CD8-positive, alpha-beta memory T cell (primary cell): ENCODE results near the gene AUTS2. TPM values are rescaled to one million over a fixed set of nuclear protein-coding genes. Genes with fewer than 3 reads are reported as not detected.
A peak's percentile ranks its signal among the peaks of the same experiment; 100 is the strongest.

Experiments used
- CTCF ChIA-PET: fragments of 350-600 bp; sonication (Branson Sonifier 250); formaldehyde crosslinking; loops from one replicate; lab custom pipeline; 2021; ENCODE audit warnings: antibody characterized with exemption; lab: Charles Lee
- POLR2A ChIA-PET: fragments of 350-600 bp; sonication (Branson Sonifier 250); formaldehyde crosslinking; loops from one replicate; lab custom pipeline; 2021; ENCODE audit warnings: antibody characterized with exemption; lab: Charles Lee
- DNase-seq, 5 donors: peaks; one replicate each; pipeline versions ENCODE4 v3.0.0 to v3.0.0-alpha.2; 2020 to 2022; ENCODE audit warnings: mixed read lengths in 1 of 5
- H3K27ac ChIP-seq: one replicate; pipeline ENCODE4 v1.7.0; 2013; ENCODE audit warnings: low read depth, mild to moderate bottlenecking, low read length, moderate library complexity
- H3K27me3 ChIP-seq: 2 replicates; pipeline ENCODE4 v1.7.0; 2013; ENCODE audit warnings: low read length, mild to moderate bottlenecking; ENCODE audit not compliant: insufficient read depth, poor library complexity, severe bottlenecking
- H3K36me3 ChIP-seq: 2 replicates; pipeline ENCODE4 v1.7.0; 2013; ENCODE audit warnings: mild to moderate bottlenecking, low read length, moderate library complexity; ENCODE audit not compliant: insufficient read depth
- H3K4me1 ChIP-seq: 2 replicates; pipeline ENCODE4 v1.7.0; 2013; ENCODE audit warnings: mild to moderate bottlenecking, low read length, moderate library complexity; ENCODE audit not compliant: insufficient read depth
- H3K4me3 ChIP-seq: 2 replicates; pipeline ENCODE4 v1.7.0; 2013; ENCODE audit warnings: mild to moderate bottlenecking, low read length
- H3K9me3 ChIP-seq: 2 replicates; pipeline ENCODE4 v1.7.0; 2013; ENCODE audit warnings: mild to moderate bottlenecking, low read length
- H3K27ac Mint-ChIP-seq, 8 donors: one replicate each; pipeline ENCODE4 v1.8.0; 2020 to 2021; ENCODE audit warnings: mixed read lengths in 8 of 8, mild to moderate bottlenecking in 6 of 8, inconsistent platforms in 3 of 8, moderate library complexity in 3 of 8
- H3K27me3 Mint-ChIP-seq, 2 donors: one replicate each; pipeline ENCODE4 v1.8.0; 2020 to 2021; ENCODE audit warnings: mixed read lengths in 2 of 2, mild to moderate bottlenecking in 1 of 2, moderate library complexity in 1 of 2
- H3K36me3 Mint-ChIP-seq, 3 donors: one replicate each; pipeline ENCODE4 v1.8.0; 2020 to 2021; ENCODE audit warnings: mixed read lengths in 3 of 3, inconsistent platforms in 1 of 3, mild to moderate bottlenecking in 1 of 3
- H3K4me1 Mint-ChIP-seq, 3 donors: one replicate each; pipeline ENCODE4 v1.8.0; 2020 to 2021; ENCODE audit warnings: mixed read lengths in 3 of 3, inconsistent platforms in 1 of 3, mild to moderate bottlenecking in 1 of 3
- H3K4me3 Mint-ChIP-seq, 7 donors: one replicate each; pipeline ENCODE4 v1.8.0; 2020 to 2021; ENCODE audit warnings: mixed read lengths in 7 of 7, mild to moderate bottlenecking in 6 of 7, moderate library complexity in 4 of 7, inconsistent platforms in 2 of 7
- H3K9me3 Mint-ChIP-seq, 5 donors: one replicate each; pipeline ENCODE4 v1.8.0; 2020 to 2022; ENCODE audit warnings: mixed read lengths in 5 of 5, mild to moderate bottlenecking in 3 of 5, moderate library complexity in 2 of 5, inconsistent platforms in 1 of 5
- polyA plus RNA-seq: library from polyadenylated mRNA; unstranded; fragments of 300-500 nt; fragmentation: Illumina TruSeq; gene quantifications from one replicate; pipeline ENCODE4 v1.2.3, GENCODE V29; 2021
- total RNA-seq, 2 experiments: library from RNA; stranded (reverse); gene quantifications; one replicate each; pipeline ENCODE4 v1.2.3, GENCODE V29; 2021

Gene AUTS2
- total and polyA plus RNA-seq, 3 experiments from 2014 or later, result 4.4 to 9.9 (median 5.3) TPM

GRCh38 chr7:70574970-70575799 is 976.9 kb downstream of the AUTS2 start:
- Histone ChIP-seq H3K9me3 (no peaks in the 10 kb centered on the region), H3K4me3 (no peak overlapping the region), H3K27ac (no peak overlapping the region), H3K36me3 (no peaks in the 10 kb centered on the region), H3K27me3 (no peaks in the 10 kb centered on the region), H3K4me1 (no peaks in the 10 kb centered on the region)
- Mint-ChIP-seq H3K36me3 (no peaks in the 10 kb centered on the region), H3K9me3 (no peaks in the 10 kb centered on the region), H3K4me3 (peak overlapping the region in 1 of 7 donors; percentile 23), H3K27ac (no peak overlapping the region), H3K4me1 (no peaks in the 10 kb centered on the region), H3K27me3 (peaks cover 0 to 1% of the 10 kb centered on the region in 2 donors)
- POLR2A ChIA-PET, result no interaction called here
- DNase-seq, result no peak
- CTCF ChIA-PET, result interaction anchor here (0.9 kb wide), 1 partner anchor 22 kb away, joined by 4 read pairs; no protein-coding TSS in a partner anchor

GRCh38 chr7:70577078-70577477 is 978.8 kb downstream of the AUTS2 start:
- Mint-ChIP-seq H3K4me3 (no peak overlapping the region), H3K36me3 (no peaks in the 10 kb centered on the region), H3K27me3 (no peaks in the 10 kb centered on the region), H3K4me1 (no peaks in the 10 kb centered on the region), H3K27ac (no peak overlapping the region), H3K9me3 (no peaks in the 10 kb centered on the region)
- Histone ChIP-seq H3K27me3 (no peaks in the 10 kb centered on the region), H3K4me3 (no peak overlapping the region), H3K9me3 (no peaks in the 10 kb centered on the region), H3K4me1 (no peaks in the 10 kb centered on the region), H3K27ac (no peak overlapping the region), H3K36me3 (no peaks in the 10 kb centered on the region)
- no peak for DNase-seq
- POLR2A ChIA-PET, result no interaction called here
- CTCF ChIA-PET, result no interaction called here

GRCh38 chr7:70578131-70578530 is 979.9 kb downstream of the AUTS2 start:
- ChIA-PET CTCF (no interaction called here), POLR2A (no interaction called here)
- H3K36me3 Mint-ChIP-seq, result no peaks in the 10 kb centered on the region
- no peaks in the 10 kb centered on the region for H3K9me3 ChIP-seq
- no peak overlapping the region for H3K4me3 Mint-ChIP-seq
- H3K4me1 Mint-ChIP-seq, result no peaks in the 10 kb centered on the region
- no peaks in the 10 kb centered on the region for H3K4me1 ChIP-seq
- no peak for DNase-seq
- H3K27me3 Mint-ChIP-seq, result no peaks in the 10 kb centered on the region
- H3K27ac ChIP-seq, result no peak overlapping the region
- H3K27ac Mint-ChIP-seq, result no peak overlapping the region
- no peaks in the 10 kb centered on the region for H3K36me3 ChIP-seq
- no peaks in the 10 kb centered on the region for H3K27me3 ChIP-seq
- H3K9me3 Mint-ChIP-seq, result no peaks in the 10 kb centered on the region
- no peak overlapping the region for H3K4me3 ChIP-seq

GRCh38 chr7:70579397-70580097 is 981.3 kb downstream of the AUTS2 start:
- DNase-seq, result no peak
- Histone ChIP-seq H3K4me1 (no peaks in the 10 kb centered on the region), H3K4me3 (no peak overlapping the region), H3K36me3 (no peaks in the 10 kb centered on the region), H3K27me3 (no peaks in the 10 kb centered on the region), H3K9me3 (no peaks in the 10 kb centered on the region), H3K27ac (no peak overlapping the region)
- H3K27ac Mint-ChIP-seq, result peak overlapping the region in 2 of 8 donors; percentile 33 to 52
- no peak overlapping the region for H3K4me3 Mint-ChIP-seq
- no peaks in the 10 kb centered on the region for H3K4me1 Mint-ChIP-seq
- ChIA-PET CTCF (no interaction called here), POLR2A (no interaction called here)
- no peaks in the 10 kb centered on the region for H3K27me3 Mint-ChIP-seq
- H3K9me3 Mint-ChIP-seq, result no peaks in the 10 kb centered on the region
- no peaks in the 10 kb centered on the region for H3K36me3 Mint-ChIP-seq

- Histone ChIP-seq H3K9me3 (no peaks in the 10 kb centered on the region), H3K36me3 (no peaks in the 10 kb centered on the region), H3K4me1 (no peaks in the 10 kb centered on the region), H3K4me3 (no peak overlapping the region), H3K27ac (no peak overlapping the region), H3K27me3 (no peaks in the 10 kb centered on the region)
- ChIA-PET POLR2A (no interaction called here), CTCF (no interaction called here)
- no peak overlapping the region for H3K27ac Mint-ChIP-seq
- no peaks in the 10 kb centered on the region for H3K36me3 Mint-ChIP-seq
- no peaks in the 10 kb centered on the region for H3K9me3 Mint-ChIP-seq
- H3K27me3 Mint-ChIP-seq, result no peaks in the 10 kb centered on the region
- H3K4me3 Mint-ChIP-seq, result no peak overlapping the region
- no peak for DNase-seq
- no peaks in the 10 kb centered on the region for H3K4me1 Mint-ChIP-seq
Measured at GRCh38 chr7:70580161-70580560, 981.9 kb downstream of the AUTS2 start.

GRCh38 chr7:70582927-70583895 is 984.9 kb downstream of the AUTS2 start:
- ChIA-PET CTCF (interaction anchor here (1.6 kb wide), 1 partner anchor 11 kb away, joined by 3 read pairs; no protein-coding TSS in a partner anchor), POLR2A (no interaction called here)
- no peaks in the 10 kb centered on the region for H3K9me3 ChIP-seq
- no peaks in the 10 kb centered on the region for H3K4me1 ChIP-seq
- no peaks in the 10 kb centered on the region for H3K36me3 Mint-ChIP-seq
- H3K4me3 ChIP-seq, result no peak overlapping the region
- no peaks in the 10 kb centered on the region for H3K27me3 Mint-ChIP-seq
- H3K27me3 ChIP-seq, result no peaks in the 10 kb centered on the region
- DNase-seq, result no peak
- no peaks in the 10 kb centered on the region for H3K36me3 ChIP-seq
- H3K4me3 Mint-ChIP-seq, result no peak overlapping the region
- peaks cover 6 to 11% (median 8%) of the 10 kb centered on the region in 3 donors for H3K4me1 Mint-ChIP-seq
- no peaks in the 10 kb centered on the region for H3K9me3 Mint-ChIP-seq
- peak overlapping the region in 1 of 8 donors; percentile 61 for H3K27ac Mint-ChIP-seq
- H3K27ac ChIP-seq, result no peak overlapping the region

GRCh38 chr7:70583965-70584883 is 985.9 kb downstream of the AUTS2 start:
- H3K9me3 ChIP-seq, result no peaks in the 10 kb centered on the region
- Mint-ChIP-seq H3K27ac (no peak overlapping the region), H3K4me1 (peaks cover 8 to 14% (median 12%) of the 10 kb centered on the region in 3 donors), H3K4me3 (no peak overlapping the region), H3K36me3 (no peaks in the 10 kb centered on the region), H3K27me3 (no peaks in the 10 kb centered on the region), H3K9me3 (no peaks in the 10 kb centered on the region)
- ChIA-PET CTCF (interaction anchor here (1.1 to 2.4 kb wide), 3 partner anchors 113 to 118 kb away, joined by 3 to 12 read pairs (median 4); no protein-coding TSS in a partner anchor), POLR2A (interaction anchor here (0.6 kb wide), 1 partner anchor 113 kb away, joined by 5 read pairs; no protein-coding TSS in a partner anchor)
- H3K36me3 ChIP-seq, result no peaks in the 10 kb centered on the region
- no peaks in the 10 kb centered on the region for H3K27me3 ChIP-seq
- no peak overlapping the region for H3K27ac ChIP-seq
- no peak for DNase-seq
- no peak overlapping the region for H3K4me3 ChIP-seq
- no peaks in the 10 kb centered on the region for H3K4me1 ChIP-seq
